SH-SY5Y (cell line): ENCODE measurements around the gene MTA1.

ENCODE experiments used
- GATA2 ChIP-seq: IDR thresholded peaks from 2 replicates; pipeline ENCODE4 v1.6.1; 2011; ENCODE audit warnings: mild to moderate bottlenecking, low read depth, low read length
- GATA3 ChIP-seq: IDR thresholded peaks from 2 replicates; pipeline ENCODE4 v1.6.1; 2011; ENCODE audit warnings: low read depth, mild to moderate bottlenecking, low read length, moderate library complexity

DNA sequence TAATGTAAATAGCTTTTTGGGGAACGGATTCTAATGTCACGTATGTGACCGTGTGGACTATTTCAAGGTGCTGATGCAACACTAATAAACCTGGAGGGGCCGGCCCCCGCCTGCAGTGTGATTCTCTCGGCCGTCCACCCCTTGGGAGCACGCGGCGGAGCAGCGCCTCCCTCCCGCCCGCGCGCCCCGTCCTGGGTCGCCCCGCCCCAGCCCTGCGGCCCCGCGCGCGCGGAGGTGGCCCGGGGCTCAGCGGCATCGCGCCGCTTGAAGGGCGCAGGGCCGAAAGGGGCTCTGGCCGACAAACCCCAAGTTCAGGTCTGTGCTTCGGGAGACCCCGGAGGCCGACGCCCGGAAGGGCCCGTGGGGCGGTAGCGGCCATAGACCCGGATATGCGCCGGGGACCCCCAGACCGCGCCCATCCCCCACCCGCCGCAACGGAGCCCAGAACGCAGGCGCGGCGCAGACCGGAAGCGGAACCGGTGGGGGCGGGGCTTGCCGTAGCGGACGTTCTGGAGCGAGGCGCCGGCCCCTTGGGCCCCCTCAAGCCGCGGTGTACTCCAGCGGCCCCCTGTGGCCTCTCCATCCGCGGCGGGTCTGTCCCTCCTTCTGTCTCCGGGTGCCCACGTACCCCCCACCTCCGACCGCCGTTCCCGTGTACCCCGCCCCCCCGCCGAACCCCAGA is 21.4 kb upstream of the MTA1 start, which contains the start of gene TEX22:
- TF ChIP-seq GATA2 (no peak), GATA3 (no peak)
